NT2/D1 (cell line): ENCODE results near the gene GHRHR.

Experiments
- DNase-seq: peaks from one replicate; pipeline ENCODE4 v3.0.0-alpha.2; 2011; ENCODE audit warnings: low read depth, low spot score
- H3K27me3 ChIP-seq: 2 replicates; pipeline ENCODE4 v1.6.0; 2011; ENCODE audit warnings: mild to moderate bottlenecking; ENCODE audit not compliant: insufficient read length, insufficient read depth
- H3K36me3 ChIP-seq: 2 replicates; pipeline ENCODE4 v1.6.1; 2011; ENCODE audit warnings: mild to moderate bottlenecking, low read length, mixed read lengths; ENCODE audit not compliant: insufficient read depth, insufficient read length
- H3K4me1 ChIP-seq: 2 replicates; pipeline ENCODE4 v1.5.1; 2011; ENCODE audit not compliant: insufficient read depth, insufficient read length
- H3K4me3 ChIP-seq: 2 replicates; pipeline ENCODE4 v1.5.1; 2011; ENCODE audit warnings: low read depth; ENCODE audit not compliant: insufficient read length
- H3K9ac ChIP-seq: 2 replicates; pipeline ENCODE4 v1.6.0; 2011; ENCODE audit warnings: low read depth; ENCODE audit not compliant: insufficient read length
- H3K9me3 ChIP-seq: 2 replicates; pipeline ENCODE4 v1.5.1; 2011; ENCODE audit warnings: mild to moderate bottlenecking, low read length; ENCODE audit not compliant: insufficient read depth
- SUZ12 ChIP-seq: IDR thresholded peaks from 2 replicates; pipeline ENCODE4 v1.6.1; 2011; ENCODE audit not compliant: insufficient read length, insufficient read depth; ENCODE audit errors: extremely low read depth
- YY1 ChIP-seq: IDR thresholded peaks from 2 replicates; pipeline ENCODE4 v1.6.1; 2011; ENCODE audit not compliant: insufficient read length, insufficient read depth
- ZNF274 ChIP-seq: IDR thresholded peaks from 2 replicates; pipeline ENCODE4 v1.6.1; 2011; ENCODE audit warnings: mild to moderate bottlenecking, low read depth, low read length

GHRHR gene

DNA sequence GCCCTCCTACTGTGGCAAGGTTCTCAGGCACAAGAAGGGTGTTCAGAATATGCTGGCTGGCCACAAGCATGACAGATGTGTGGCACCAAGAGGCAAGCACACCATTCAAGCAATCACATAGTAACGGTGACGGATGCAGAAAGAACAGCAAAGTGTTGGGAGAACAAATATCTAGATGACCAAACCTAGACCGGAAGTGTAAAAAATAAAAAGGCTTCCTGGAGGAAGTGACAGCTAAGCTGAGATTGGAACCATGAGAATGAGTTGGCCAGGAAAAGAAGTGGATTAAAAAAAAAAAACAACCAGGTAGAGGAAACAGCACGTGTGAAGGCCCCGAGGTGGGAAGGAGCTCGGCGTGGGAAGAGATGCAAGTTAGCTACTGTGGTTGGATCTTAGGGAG lies 22.0 kb downstream of the GHRHR start:
- Histone ChIP-seq H3K4me1 (peaks cover 42% of the 10 kb centered on the region), H3K36me3 (no peaks in the 10 kb centered on the region), H3K9ac (no peak overlapping the region), H3K9me3 (no peaks in the 10 kb centered on the region), H3K4me3 (no peak overlapping the region), H3K27me3 (peaks cover 4% of the 10 kb centered on the region)
- TF ChIP-seq SUZ12 = no peak
- TF ChIP-seq YY1 = no peak
- no peak for TF ChIP-seq ZNF274
- no peak for DNase-seq

DNA sequence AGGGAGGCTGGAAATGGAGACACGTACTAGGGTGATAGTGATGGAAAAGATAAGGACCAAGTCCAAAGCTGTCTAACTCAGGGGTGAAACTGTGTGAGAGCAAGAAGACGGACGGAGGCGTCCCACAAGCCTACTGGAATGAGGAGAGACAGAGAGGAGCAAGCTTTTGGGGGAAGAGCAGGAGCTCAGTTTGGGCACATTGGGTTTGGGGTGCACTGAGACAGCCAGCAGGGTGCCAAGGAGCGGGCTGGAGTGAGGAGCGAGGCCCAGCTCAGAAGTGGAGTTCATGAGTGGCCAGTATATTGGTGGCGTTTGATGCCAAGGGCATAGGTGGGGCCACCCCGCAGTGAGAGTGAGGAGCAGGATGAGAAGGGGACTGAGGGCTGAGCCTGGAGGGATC lies 22.6 kb downstream of the GHRHR start:
- H3K9ac ChIP-seq = no peak overlapping the region

DNA sequence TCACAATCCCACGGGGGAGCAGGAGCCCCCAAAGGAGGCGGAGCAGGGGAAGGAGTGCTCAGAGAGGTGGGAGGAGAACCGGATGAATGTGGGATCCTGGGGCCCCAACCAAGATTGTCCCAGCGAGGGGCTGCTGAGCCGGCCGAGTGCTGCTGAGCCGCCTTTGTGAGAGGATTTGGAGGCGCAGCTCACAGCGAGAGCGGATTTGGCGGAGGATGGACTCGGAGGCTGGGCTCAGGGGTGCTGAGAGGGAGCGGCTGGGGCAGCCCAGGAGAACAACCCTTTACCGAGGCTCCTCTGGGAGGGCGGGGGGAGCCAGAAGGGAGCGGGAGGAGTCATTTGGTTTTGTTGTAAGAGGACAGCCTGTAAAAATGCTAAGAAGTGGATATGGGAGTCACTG lies 23.0 kb downstream of the GHRHR start:
- Histone ChIP-seq H3K27me3 (peaks cover 4% of the 10 kb centered on the region), H3K4me1 (peaks cover 42% of the 10 kb centered on the region), H3K9ac (no peak overlapping the region), H3K9me3 (no peaks in the 10 kb centered on the region), H3K36me3 (no peaks in the 10 kb centered on the region), H3K4me3 (no peak overlapping the region)
- no peak for DNase-seq
- TF ChIP-seq YY1 (no peak), ZNF274 (no peak), SUZ12 (no peak)

More for the DNA sequence above, 22.6 kb downstream of the GHRHR start:
- Histone ChIP-seq H3K4me3 (no peak overlapping the region), H3K27me3 (peaks cover 4% of the 10 kb centered on the region), H3K36me3 (no peaks in the 10 kb centered on the region), H3K4me1 (peaks cover 42% of the 10 kb centered on the region), H3K9me3 (no peaks in the 10 kb centered on the region)
- TF ChIP-seq SUZ12 (no peak), YY1 (no peak), ZNF274 (no peak)
- no peak for DNase-seq

DNA sequence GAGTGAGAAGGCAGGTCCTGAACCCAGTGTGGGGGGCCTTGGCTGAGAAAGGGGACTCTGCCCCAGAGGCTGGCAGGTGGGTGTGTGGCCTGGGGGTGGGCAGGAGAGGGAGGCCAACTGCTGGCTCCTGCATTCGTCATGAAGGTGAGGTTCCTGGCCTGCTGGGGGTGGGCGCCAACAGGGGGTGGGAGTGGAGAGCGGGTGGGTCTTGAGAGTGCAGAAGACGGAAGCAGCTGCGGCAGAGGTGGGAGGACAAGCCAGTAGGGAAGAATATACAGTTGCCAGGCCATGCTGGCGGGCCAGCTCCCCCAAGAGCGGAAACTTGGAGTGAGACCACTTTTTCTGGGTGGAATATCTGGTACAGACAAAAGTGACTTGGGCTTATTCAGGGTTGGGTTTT lies 23.4 kb downstream of the GHRHR start:
- Histone ChIP-seq H3K36me3 (peaks cover under 1% of the 10 kb centered on the region), H3K27me3 (peaks cover 4% of the 10 kb centered on the region), H3K4me3 (no peak overlapping the region), H3K9ac (no peak overlapping the region), H3K4me1 (peaks cover 43% of the 10 kb centered on the region), H3K9me3 (no peaks in the 10 kb centered on the region)
- DNase-seq = no peak
- no peak for TF ChIP-seq YY1
- no peak for TF ChIP-seq SUZ12
- no peak for TF ChIP-seq ZNF274

DNA sequence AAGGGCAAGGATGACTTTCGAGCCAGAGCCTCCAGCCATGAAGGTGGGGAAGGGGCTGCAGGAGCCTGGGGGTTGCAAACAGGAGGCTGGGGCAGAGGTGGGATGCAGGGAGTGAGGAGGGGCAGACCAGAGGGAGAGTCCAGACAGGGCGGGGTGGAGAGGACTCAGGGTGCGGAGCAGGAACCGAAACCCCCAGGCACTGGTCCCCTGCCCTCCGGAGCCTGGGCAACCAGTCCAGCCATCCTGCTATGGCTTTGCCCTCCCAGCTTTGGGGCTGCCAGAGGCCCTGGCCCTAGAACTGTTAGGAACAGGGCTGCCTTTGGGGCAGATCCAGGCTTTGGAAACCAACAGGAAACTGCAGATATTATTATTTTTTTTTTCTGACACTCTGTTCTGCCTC lies 24.2 kb downstream of the GHRHR start:
- Histone ChIP-seq H3K27me3 (peaks cover 4% of the 10 kb centered on the region), H3K9me3 (no peaks in the 10 kb centered on the region), H3K36me3 (peaks cover 3% of the 10 kb centered on the region), H3K9ac (no peak overlapping the region), H3K4me3 (no peak overlapping the region), H3K4me1 (peaks cover 45% of the 10 kb centered on the region)
- TF ChIP-seq ZNF274 = no peak
- no peak for TF ChIP-seq SUZ12
- no peak for TF ChIP-seq YY1
- no peak for DNase-seq

DNA sequence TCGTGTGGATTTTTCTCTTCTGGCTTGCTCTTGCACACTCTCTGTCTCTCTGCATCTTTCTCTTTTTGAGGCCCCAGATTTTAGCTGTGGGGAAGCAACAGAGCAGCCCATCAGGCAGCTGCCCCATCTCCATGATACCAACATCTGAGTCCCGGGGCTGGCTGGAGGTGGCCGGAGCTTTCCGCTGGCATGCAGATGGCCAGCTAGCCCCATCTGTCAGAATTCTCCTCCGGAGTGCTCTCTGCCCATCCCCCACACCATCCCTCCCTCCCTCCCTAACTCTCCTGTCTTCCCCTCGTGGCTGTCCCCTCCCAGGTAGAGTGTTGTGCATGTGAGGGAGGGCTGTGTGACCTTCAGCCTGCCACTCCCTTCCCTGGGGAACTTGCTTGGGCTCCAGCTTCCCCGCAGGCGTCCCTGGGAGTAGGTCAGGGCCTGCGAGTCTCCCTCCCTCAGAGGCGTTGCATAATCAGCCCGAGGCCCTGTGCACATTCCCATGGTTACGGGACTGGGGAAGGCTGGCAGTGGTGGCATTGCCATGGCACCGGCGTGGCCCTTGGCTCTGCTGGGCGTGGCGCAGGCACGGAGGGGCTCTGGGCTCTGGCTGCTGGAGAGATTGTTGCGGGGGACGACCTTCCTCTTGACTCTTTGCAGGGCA lies 24.7 kb downstream of the GHRHR start:
- Histone ChIP-seq H3K9ac (peak overlapping the region; percentile 22), H3K9me3 (no peaks in the 10 kb centered on the region), H3K36me3 (peaks cover 6% of the 10 kb centered on the region), H3K4me3 (no peak overlapping the region), H3K27me3 (peaks cover 4% of the 10 kb centered on the region), H3K4me1 (peaks cover 45% of the 10 kb centered on the region)
- TF ChIP-seq ZNF274 = no peak
- TF ChIP-seq SUZ12 = no peak
- no peak for TF ChIP-seq YY1
- no peak for DNase-seq

DNA sequence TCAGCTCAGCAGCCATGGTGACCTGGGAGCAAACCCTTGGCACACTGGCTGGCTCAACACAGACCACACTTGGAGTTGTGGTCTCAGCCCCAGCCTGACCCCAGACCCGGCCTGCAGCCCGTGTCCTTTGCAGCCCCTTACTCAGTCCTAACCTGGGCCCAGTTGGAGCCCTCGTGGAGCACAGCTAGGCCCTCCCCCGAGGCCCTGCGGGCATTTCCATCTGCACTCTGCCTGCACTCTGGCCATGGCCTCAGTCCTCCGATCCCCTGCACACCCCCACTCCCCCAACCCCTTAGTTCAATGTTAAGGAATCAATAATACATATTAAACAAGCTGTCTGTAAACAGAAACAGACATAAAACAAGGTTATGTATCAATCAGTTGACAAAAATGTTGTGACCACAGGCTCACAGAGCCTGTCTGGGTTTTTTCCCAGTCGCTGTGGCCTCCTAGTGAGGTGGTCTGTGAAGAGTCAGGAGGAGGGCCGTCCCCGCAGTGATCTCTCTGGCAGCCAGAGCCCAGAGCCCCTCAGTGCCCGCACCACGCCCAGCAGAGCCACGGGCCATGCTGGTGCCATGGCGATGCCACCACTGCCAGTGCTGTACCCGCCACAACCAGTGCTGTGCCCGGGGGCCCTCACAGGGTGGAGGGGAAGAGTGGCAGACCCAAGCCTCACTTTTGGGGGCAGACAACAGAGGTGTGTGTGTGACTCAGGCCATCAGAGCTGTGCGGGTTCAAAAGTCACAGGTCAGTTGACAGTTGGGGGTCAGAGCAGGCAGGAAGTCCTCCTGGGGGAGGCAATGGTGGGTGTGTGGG lies 25.5 kb downstream of the GHRHR start:
- Histone ChIP-seq H3K36me3 (peaks cover 6% of the 10 kb centered on the region), H3K27me3 (peaks cover 4% of the 10 kb centered on the region), H3K9ac (peak overlapping the region; percentile 22), H3K4me3 (no peak overlapping the region), H3K9me3 (no peaks in the 10 kb centered on the region), H3K4me1 (peaks cover 45% of the 10 kb centered on the region)
- no peak for DNase-seq
- TF ChIP-seq ZNF274 (no peak), SUZ12 (no peak), YY1 (no peak)
